ENCODE results near the gene ADGRA3.

Gene ADGRA3, protein sequence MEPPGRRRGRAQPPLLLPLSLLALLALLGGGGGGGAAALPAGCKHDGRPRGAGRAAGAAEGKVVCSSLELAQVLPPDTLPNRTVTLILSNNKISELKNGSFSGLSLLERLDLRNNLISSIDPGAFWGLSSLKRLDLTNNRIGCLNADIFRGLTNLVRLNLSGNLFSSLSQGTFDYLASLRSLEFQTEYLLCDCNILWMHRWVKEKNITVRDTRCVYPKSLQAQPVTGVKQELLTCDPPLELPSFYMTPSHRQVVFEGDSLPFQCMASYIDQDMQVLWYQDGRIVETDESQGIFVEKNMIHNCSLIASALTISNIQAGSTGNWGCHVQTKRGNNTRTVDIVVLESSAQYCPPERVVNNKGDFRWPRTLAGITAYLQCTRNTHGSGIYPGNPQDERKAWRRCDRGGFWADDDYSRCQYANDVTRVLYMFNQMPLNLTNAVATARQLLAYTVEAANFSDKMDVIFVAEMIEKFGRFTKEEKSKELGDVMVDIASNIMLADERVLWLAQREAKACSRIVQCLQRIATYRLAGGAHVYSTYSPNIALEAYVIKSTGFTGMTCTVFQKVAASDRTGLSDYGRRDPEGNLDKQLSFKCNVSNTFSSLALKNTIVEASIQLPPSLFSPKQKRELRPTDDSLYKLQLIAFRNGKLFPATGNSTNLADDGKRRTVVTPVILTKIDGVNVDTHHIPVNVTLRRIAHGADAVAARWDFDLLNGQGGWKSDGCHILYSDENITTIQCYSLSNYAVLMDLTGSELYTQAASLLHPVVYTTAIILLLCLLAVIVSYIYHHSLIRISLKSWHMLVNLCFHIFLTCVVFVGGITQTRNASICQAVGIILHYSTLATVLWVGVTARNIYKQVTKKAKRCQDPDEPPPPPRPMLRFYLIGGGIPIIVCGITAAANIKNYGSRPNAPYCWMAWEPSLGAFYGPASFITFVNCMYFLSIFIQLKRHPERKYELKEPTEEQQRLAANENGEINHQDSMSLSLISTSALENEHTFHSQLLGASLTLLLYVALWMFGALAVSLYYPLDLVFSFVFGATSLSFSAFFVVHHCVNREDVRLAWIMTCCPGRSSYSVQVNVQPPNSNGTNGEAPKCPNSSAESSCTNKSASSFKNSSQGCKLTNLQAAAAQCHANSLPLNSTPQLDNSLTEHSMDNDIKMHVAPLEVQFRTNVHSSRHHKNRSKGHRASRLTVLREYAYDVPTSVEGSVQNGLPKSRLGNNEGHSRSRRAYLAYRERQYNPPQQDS (N-terminal part only)

DNA sequence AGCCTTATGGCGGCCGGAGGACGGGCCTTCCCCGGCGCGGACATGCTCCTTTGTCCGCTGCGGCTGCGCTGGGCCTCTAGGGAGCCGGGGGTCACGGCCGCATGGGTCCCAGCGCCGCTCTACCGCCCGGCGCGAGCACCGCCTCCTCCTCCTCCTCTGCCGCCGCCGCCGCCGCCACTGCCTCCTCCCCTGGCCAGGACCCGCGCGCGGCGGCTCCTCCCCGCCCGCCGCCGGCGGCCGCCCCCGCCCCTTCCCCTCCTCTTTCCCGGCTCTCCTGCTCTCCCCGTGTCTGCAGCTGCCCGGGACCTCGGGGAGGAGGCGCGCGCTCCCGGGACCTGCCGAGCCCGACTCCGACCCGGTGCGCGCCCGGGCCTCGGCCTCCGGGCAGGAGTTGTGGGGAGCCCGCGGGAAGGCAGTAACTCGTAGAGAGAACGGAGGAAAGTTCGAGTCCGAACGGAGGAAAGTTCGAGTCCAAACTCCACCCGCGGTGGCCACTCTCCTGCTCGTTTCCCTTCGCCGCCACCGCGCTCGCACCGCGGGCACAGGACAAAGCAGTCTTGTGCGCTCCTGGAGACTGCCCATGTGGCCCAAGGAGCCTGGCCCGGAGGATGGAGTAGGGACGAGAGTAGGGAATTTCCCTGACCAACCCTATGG is at the start of gene ADGRA3:
ADGRA3 (minus strand) TSS at position 179 of the 654 bp plus-strand sequence. CDS start 282 bp downstream, outside the sequence.
- TF ChIP-seq, protein P1, sequence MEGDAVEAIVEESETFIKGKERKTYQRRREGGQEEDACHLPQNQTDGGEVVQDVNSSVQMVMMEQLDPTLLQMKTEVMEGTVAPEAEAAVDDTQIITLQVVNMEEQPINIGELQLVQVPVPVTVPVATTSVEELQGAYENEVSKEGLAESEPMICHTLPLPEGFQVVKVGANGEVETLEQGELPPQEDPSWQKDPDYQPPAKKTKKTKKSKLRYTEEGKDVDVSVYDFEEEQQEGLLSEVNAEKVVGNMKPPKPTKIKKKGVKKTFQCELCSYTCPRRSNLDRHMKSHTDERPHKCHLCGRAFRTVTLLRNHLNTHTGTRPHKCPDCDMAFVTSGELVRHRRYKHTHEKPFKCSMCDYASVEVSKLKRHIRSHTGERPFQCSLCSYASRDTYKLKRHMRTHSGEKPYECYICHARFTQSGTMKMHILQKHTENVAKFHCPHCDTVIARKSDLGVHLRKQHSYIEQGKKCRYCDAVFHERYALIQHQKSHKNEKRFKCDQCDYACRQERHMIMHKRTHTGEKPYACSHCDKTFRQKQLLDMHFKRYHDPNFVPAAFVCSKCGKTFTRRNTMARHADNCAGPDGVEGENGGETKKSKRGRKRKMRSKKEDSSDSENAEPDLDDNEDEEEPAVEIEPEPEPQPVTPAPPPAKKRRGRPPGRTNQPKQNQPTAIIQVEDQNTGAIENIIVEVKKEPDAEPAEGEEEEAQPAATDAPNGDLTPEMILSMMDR (IDR thresholded peaks at IDR 0.05; ENCODE audit: extremely low read depth, insufficient read depth, missing control alignments) = no peak
- in situ Hi-C loops (cut with MboI; ENCODE audit: low pct_unique_long_range_greater_than_20kb, low sequenced_read_pairs, unreplicated experiment) = no loop called here
- DNase-seq (ENCODE audit: low spot score) = peak; percentile 23

DNA sequence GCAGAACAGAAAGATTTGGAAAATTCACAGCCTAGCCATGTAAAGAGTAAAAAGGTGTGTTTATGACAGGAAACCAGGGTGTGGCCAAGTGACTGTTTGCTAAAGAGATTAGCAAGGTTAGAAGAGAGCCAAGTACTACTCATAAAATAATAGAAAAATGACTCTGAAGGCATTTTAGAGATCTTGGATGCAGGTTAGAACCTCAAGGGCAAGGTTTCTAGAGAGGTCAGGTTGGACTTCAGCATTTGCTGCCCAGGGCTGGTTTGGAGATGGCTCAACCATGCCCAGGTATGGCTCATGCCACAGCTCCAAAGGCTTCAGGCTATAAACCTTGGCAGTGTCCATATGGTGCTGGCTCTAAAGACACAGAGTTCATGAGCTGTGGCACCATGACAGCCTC is 40.6 kb upstream of the ADGRA3 start:
- TF ChIP-seq, protein P1 (IDR thresholded peaks at IDR 0.05; ENCODE audit: extremely low read depth, insufficient read depth, missing control alignments) = no peak
- in situ Hi-C loops (cut with MboI; ENCODE audit: low pct_unique_long_range_greater_than_20kb, low sequenced_read_pairs, unreplicated experiment) = no loop called here
- DNase-seq (ENCODE audit: low spot score) = no peak

DNA sequence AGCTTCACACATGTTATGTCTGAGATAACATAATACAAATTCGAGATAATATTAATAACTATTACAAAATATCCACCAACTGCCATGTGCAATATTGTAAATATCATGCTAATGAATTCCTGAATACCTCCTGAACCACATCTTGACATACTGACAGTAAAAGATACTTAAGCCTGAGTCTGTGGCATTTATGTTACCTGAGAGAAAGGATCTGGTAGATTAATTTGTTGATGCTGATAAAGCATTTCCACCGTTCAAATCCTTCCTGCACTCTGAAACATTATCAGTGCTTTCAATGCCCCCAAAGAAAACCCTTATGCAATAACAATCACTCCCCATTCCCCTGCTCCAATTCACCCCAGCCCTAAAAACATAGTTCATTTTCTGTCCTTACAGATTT is 38.8 kb upstream of the ADGRA3 start:
- no peak for DNase-seq (ENCODE audit: low spot score)
- in situ Hi-C loops (cut with MboI; ENCODE audit: low pct_unique_long_range_greater_than_20kb, low sequenced_read_pairs, unreplicated experiment) = no loop called here
- TF ChIP-seq, protein P1 (IDR thresholded peaks at IDR 0.05; ENCODE audit: extremely low read depth, insufficient read depth, missing control alignments) = no peak

DNA sequence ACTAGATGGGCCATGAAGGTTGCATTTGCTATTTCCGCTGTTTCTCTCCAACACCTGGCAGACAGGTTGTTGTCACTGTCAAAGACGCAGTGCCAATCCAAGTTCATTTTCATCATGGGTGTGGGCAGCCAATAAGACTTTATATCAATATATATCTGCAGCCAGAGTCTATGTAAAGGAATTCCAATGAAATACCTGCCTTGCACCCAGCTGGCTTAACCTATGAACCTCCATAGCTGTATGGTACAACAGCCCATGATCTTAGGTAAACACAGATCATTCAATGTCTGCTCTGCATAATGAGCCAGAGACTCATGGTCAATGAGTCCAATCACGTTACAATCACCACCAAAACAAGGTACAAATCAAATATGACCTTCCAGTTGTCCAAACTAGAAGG is 37.7 kb upstream of the ADGRA3 start:
- DNase-seq (ENCODE audit: low spot score) = no peak
- TF ChIP-seq, protein P1 (IDR thresholded peaks at IDR 0.05; ENCODE audit: extremely low read depth, insufficient read depth, missing control alignments) = no peak
- in situ Hi-C loops (cut with MboI; ENCODE audit: low pct_unique_long_range_greater_than_20kb, low sequenced_read_pairs, unreplicated experiment) = no loop called here

DNA sequence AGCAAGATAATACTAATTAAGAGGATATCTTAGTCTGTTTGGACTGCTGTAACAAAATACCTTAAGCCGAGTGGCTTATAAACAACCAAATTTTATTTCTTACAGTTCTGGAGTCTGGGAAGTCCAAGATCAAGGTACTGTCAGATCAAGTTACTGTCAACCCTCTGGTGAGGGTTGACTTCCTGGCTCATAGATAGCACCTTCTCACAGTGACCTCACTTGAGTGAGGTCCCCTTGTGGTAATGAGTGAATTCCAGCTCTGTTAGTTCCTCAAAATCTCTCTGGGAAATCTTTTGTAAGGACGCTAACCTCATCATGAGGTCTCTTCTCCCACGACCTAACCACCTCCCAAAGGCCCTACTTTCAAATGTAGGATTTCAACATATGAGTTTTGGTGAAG is 36.9 kb upstream of the ADGRA3 start:
- no peak for DNase-seq (ENCODE audit: low spot score)
- in situ Hi-C loops (cut with MboI; ENCODE audit: low pct_unique_long_range_greater_than_20kb, low sequenced_read_pairs, unreplicated experiment) = no loop called here
- TF ChIP-seq, protein P1 (IDR thresholded peaks at IDR 0.05; ENCODE audit: extremely low read depth, insufficient read depth, missing control alignments) = no peak

All from GM13977 (cell line).